Activated CD4-positive, CD25-positive, alpha-beta regulatory T cell treated with anti-CD3 and anti-CD28 coated beads, Interleukin-2, amount 50 U/mL, for 72 hours (primary cell): ENCODE results near the gene NR3C1.
A peak's percentile ranks its signal among the peaks of the same experiment; 100 is the strongest.

Source experiments
- DNase-seq: peaks from one replicate; pipeline ENCODE4 v3.0.0; 2021

The NR3C1 gene

GRCh38 chr5:143229426-143229895 lies 174.0 kb downstream of the NR3C1 start:
- peak; percentile 37 for DNase-seq

GRCh38 chr5:143228597-143229293 lies 174.7 kb downstream of the NR3C1 start:
- DNase-seq = no peak
